Subcutaneous adipose tissue (tissue), 4 donors: Measurements from ENCODE around the gene GTF2H4. TPM values are rescaled to one million over a fixed set of nuclear protein-coding genes. Genes with fewer than 3 reads are reported as not detected.

Experiments used
- CTCF ChIP-seq: fragments of 450-650 bp; IDR thresholded peaks from one replicate; pipeline ENCODE4 v1.5.1; 2016; ENCODE audit warnings: low read depth, mild to moderate bottlenecking, control low read depth, antibody characterized with exemption, moderate library complexity
- total RNA-seq, 4 donors: library from RNA; depleted of rRNA; stranded (reverse); fragments of >200 nt; gene quantifications; one replicate each; pipeline ENCODE4 v1.1.0, GENCODE V29; 2016

Gene GTF2H4
- total RNA-seq, 4 donors from 2014 or later, result 7.3 to 19.2 (median 8.3) TPM

- TF ChIP-seq CTCF, result no peak
Observed at GRCh38 chr6:30881392-30882203, 26.4 kb upstream of the GTF2H4 start.

- no peak for TF ChIP-seq CTCF
Observed at GRCh38 chr6:30882204-30882758, 25.7 kb upstream of the GTF2H4 start.

GRCh38 chr6:30882759-30883684 lies 25.0 kb upstream of the GTF2H4 start:
- TF ChIP-seq CTCF, result no peak

GRCh38 chr6:30883685-30884520 lies 24.1 kb upstream of the GTF2H4 start, which contains the start of gene DDR1:
TSS of gene DDR1 (plus strand) at chr6:30884519. CDS start at chr6:30888730, 4,211 bp downstream.
- no peak for TF ChIP-seq CTCF

- TF ChIP-seq CTCF, result no peak
Observed at GRCh38 chr6:30884521-30885480, 23.2 kb upstream of the GTF2H4 start.

- TF ChIP-seq CTCF, result no peak
Observed at GRCh38 chr6:30885481-30885998, 22.5 kb upstream of the GTF2H4 start.
